Measurements from ENCODE around the gene H2BK1. TPM values are rescaled to one million over a fixed set of nuclear protein-coding genes. Genes with fewer than 3 reads are reported as not detected.
A peak's percentile ranks its signal among the peaks of the same experiment; 100 is the strongest.

H2BK1 gene
- total RNA-seq, 4 donors from 2014 or later: 4.4 TPM; not detected in 3

DNA sequence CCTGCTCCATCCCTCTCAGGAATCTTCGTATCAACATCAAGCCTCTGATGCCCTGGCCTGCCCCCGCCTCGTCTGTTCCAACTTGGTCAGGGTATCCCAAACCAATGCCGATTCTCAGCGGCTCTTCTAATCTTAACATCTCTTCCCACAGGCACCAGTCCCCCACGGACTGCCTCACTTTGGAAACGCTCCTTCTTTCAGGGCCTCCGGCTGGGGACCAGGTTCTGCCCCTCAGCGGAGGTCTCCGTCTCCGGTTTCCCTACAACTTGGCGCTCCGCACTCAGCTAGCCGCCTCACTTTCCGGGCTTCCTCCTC is 16.2 kb upstream of the H2BK1 start:
- TF ChIP-seq POLR2A (IDR thresholded peaks at IDR 0.05) (no peak), CTCF (IDR thresholded peaks at IDR 0.05) (no peak)
- peaks cover 12% of the 10 kb centered on the region in 2 donors for H3K4me1 ChIP-seq
- no peaks in the 10 kb centered on the region for H3K27me3 ChIP-seq
- no peak for DNase-seq
- intact Hi-C loops (cut with DNase I; ENCODE audit: low total_unique reads): loop anchor here (10.0 kb wide), 1 partner anchor 1352 kb away; the partner anchor contains the start of gene ATP6V0E2
- H3K9me3 ChIP-seq: no peaks in the 10 kb centered on the region
- no peaks in the 10 kb centered on the region for H3K36me3 ChIP-seq
- peak overlapping the region; percentile 81 to 86 for H3K4me3 ChIP-seq
- peak overlapping the region in 1 of 2 donors; percentile 78 for H3K27ac ChIP-seq

- Histone ChIP-seq H3K27ac (no peak overlapping the region), H3K4me1 (peaks cover 12% of the 10 kb centered on the region in 2 donors), H3K27me3 (no peaks in the 10 kb centered on the region), H3K4me3 (peak overlapping the region; percentile 81 to 86), H3K36me3 (no peaks in the 10 kb centered on the region), H3K9me3 (no peaks in the 10 kb centered on the region)
- intact Hi-C loops (cut with DNase I; ENCODE audit: low total_unique reads): loop anchor here (10.0 kb wide), 1 partner anchor 1351 kb away; the partner anchor contains the start of gene ATP6V0E2
- no peak for TF ChIP-seq POLR2A (IDR thresholded peaks at IDR 0.05)
- no peak for TF ChIP-seq CTCF (IDR thresholded peaks at IDR 0.05)
- DNase-seq: no peak
Observed at GRCh38 chr7:151225948-151226510, 15.7 kb upstream of the H2BK1 start.

- Histone ChIP-seq H3K36me3 (no peaks in the 10 kb centered on the region), H3K27ac (no peak overlapping the region), H3K4me1 (peaks cover 12% of the 10 kb centered on the region in 2 donors), H3K4me3 (no peak overlapping the region), H3K9me3 (no peaks in the 10 kb centered on the region), H3K27me3 (no peaks in the 10 kb centered on the region)
- no peak for DNase-seq
- TF ChIP-seq CTCF (IDR thresholded peaks at IDR 0.05) (no peak), POLR2A (IDR thresholded peaks at IDR 0.05) (no peak)
- intact Hi-C loops (cut with DNase I; ENCODE audit: low total_unique reads): loop anchor here (10.0 kb wide), 1 partner anchor 1349 kb away; the partner anchor contains the start of gene ATP6V0E2
Observed at GRCh38 chr7:151223728-151224127, 13.4 kb upstream of the H2BK1 start.

DNA sequence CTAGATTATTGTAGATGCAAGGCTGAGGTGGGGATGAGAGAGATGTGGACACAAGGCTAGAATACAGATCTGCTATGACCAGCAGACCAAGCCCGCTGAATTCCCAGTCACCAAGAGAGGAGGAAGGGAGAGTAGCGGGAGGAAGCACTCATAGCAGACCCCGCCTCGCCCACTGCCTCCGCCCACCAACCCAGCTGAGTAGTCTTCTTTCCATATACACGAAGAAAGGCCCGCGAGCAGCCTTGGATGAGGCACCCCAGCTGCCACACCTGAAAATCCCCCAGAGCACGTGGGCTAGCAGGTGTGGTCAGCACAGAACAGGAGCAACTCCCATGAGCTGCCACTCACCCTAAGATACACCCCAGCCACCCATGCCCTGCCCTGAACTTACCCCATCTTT is 7.9 kb upstream of the H2BK1 start:
- H3K4me1 ChIP-seq: no peaks in the 10 kb centered on the region
- H3K9me3 ChIP-seq: no peaks in the 10 kb centered on the region
- no peaks in the 10 kb centered on the region for H3K36me3 ChIP-seq
- no peaks in the 10 kb centered on the region for H3K27me3 ChIP-seq
- no peak overlapping the region for H3K4me3 ChIP-seq
- no peak for DNase-seq
- intact Hi-C loops (cut with DNase I; ENCODE audit: low total_unique reads): no loop called here
- H3K27ac ChIP-seq: no peak overlapping the region
- no peak for TF ChIP-seq CTCF (IDR thresholded peaks at IDR 0.05)
- no peak for TF ChIP-seq POLR2A (IDR thresholded peaks at IDR 0.05)

DNA sequence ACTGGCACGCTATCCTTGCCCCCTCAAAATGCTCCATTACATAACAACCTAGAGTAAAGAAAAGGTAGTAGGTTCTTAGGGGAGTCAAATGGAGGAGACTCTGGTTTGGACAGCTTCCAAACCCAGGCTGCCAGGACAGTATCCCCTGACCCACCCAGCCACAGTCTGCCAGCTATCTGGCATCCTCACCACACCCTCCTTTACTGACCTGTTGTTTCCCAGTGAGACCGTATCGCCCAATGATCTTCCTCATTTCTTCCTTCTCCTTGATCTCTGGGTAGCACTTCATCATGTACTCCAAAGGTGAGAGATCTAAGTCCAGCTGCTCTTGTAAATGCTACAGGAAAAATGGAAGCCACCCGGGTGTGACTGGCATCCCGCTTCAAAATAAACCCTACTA is 5.1 kb upstream of the H2BK1 start:
- no peak for TF ChIP-seq CTCF (IDR thresholded peaks at IDR 0.05)
- no peak overlapping the region for H3K27ac ChIP-seq
- intact Hi-C loops (cut with DNase I; ENCODE audit: low total_unique reads): no loop called here
- H3K4me3 ChIP-seq: no peak overlapping the region
- H3K9me3 ChIP-seq: no peaks in the 10 kb centered on the region
- H3K27me3 ChIP-seq: no peaks in the 10 kb centered on the region
- DNase-seq: no peak
- H3K36me3 ChIP-seq: no peaks in the 10 kb centered on the region
- no peaks in the 10 kb centered on the region for H3K4me1 ChIP-seq

Measured in uterus (tissue), 4 donors.